Retinal pigment epithelial cell (primary cell): ENCODE measurements around the gene TRAIP.

ENCODE experiments used
- DNase-seq: peaks from one replicate; pipeline ENCODE4 v3.0.0-alpha.2; 2010; ENCODE audit warnings: low read depth
- H3K4me3 ChIP-seq: 2 replicates; pipeline ENCODE4 v1.5.1; 2011; ENCODE audit warnings: mild to moderate bottlenecking, low read length, control low read depth, moderate library complexity
- CTCF ChIP-seq: conservative IDR thresholded peaks from 2 replicates; pipeline ENCODE4 v1.5.1; 2011; ENCODE audit warnings: low read depth, low read length, control low read depth, inconsistent platforms

The TRAIP gene

GRCh38 chr3:49791571-49791970 lies 64.8 kb downstream of the TRAIP start:
- TF ChIP-seq CTCF: no peak
- no peak for DNase-seq
- H3K4me3 ChIP-seq: no peak overlapping the region

GRCh38 chr3:49790626-49791411 lies 65.5 kb downstream of the TRAIP start:
- TF ChIP-seq CTCF: no peak
- H3K4me3 ChIP-seq: no peak overlapping the region
- DNase-seq: no peak

- no peak for DNase-seq
- TF ChIP-seq CTCF: no peak
- no peak overlapping the region for H3K4me3 ChIP-seq
Observed at GRCh38 chr3:49788056-49788455, 68.3 kb downstream of the TRAIP start.

GRCh38 chr3:49787536-49787935 lies 68.8 kb downstream of the TRAIP start:
- no peak overlapping the region for H3K4me3 ChIP-seq
- no peak for TF ChIP-seq CTCF
- no peak for DNase-seq

- no peak for TF ChIP-seq CTCF
- DNase-seq: no peak
- H3K4me3 ChIP-seq: no peak overlapping the region
Observed at GRCh38 chr3:49787182-49787464, 69.2 kb downstream of the TRAIP start.

- TF ChIP-seq CTCF: no peak
- peak; percentile 100 for DNase-seq
- peak within 1 kb of the TSS; percentile 87 for H3K4me3 ChIP-seq
Observed at GRCh38 chr3:49786357-49787181, 69.8 kb downstream of the TRAIP start, which contains the start of gene IP6K1. TSS of gene IP6K1 (minus strand) at chr3:49786542. CDS start at chr3:49748040, 38,502 bp downstream.
